NCI-H69 (cell line): ENCODE data around the gene ZNF99.
"Not testable (repeated sequence)": the region's sequence is repeated elsewhere in the genome, so short reads cannot be mapped to it uniquely, and the experiment has no call there.

Experiments used
- DNase-seq: peaks from one replicate; lab custom pipeline; 2025; lab: John Stamatoyannopoulos, UW

Gene ZNF99

GRCh38 chr19:22783651-22784410 is at the start of gene ZNF99:
Gene ZNF99, minus strand, starts transcription at chr19:22784151. Its CDS starts 135 bp downstream, at chr19:22784016.
- DNase-seq: no peak

DNA sequence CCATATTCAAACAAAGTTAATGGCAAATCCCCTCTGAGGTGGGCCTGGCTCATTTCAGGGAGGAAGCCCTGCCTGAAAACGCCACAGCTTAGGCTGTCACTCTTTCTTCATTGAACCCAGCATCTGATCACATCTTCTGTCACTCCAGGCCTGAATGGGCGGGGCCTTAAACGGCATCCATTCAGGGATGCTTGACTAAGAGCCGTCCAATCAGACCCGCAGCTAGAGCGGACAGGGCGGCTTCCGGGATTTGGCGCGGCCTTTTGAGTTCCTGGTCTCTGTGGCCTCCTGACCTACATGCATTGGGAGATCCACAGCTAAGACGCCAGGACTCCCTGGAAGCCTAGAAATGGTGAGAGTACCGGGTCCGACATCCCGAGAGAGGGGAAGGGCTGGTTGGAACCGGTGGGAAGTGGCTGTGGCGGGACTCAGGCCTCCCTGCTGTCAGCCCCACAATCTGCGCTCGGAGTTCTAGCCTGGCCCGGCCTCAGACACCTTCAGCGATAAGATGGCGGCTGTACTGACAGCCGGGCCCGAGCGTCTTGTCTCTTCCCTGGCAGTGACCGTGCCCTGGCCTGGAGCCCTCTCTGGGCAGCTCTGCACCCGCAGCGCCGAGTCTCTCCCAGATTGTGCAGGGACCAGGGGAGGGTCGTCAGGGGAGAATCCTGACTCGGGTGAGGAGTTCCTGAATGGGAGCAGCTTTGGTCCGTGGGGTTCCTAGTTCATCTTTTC is 48.2 kb upstream of the ZNF99 start, which contains the start of gene ZNF723:
TSS of gene ZNF723 (plus strand) at position 261 of the 732 bp plus-strand sequence. CDS start at position 350, 89 bp downstream.
- no peak for DNase-seq

GRCh38 chr19:22831211-22831610 is 47.3 kb upstream of the ZNF99 start:
- DNase-seq: no peak

GRCh38 chr19:22814124-22814523 is 30.2 kb upstream of the ZNF99 start:
- no peak for DNase-seq

DNA sequence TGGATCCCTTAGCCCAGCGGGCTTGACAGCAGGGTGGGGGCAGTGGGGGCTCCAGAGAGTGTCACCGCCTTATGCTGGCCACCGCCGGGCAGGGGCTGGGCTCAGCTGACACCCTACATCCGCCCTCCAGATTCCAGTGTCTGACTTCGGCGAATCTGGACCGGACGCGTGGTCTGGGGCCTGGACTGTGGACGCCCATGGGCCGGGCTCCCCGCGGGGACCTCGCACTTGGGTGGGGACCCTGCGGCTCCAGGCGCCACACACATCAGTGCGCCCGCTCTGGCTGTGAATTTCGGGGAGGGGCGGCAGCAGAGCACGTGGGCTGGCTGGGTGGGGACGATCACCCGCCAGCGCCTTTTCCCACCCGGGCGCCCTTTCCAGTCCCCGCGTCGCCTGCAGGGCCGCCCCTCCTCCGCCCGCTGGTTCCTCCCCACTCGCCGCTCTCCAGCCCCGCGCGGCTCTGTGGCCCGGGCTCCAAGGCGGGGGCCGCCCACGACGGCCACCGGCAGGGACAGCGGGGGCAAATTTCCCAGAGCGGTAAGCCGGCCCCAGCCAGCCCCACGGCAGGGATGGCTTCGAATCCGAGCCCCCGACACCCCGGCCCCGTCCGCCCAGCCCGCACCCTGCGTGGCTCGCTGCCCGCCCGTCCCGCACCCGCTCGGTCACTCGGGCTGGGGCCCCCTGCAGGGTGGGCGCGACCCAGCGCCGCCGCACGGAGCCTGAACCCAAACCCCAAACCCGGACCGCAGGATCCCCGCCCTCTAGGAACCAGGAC is 23.3 kb upstream of the ZNF99 start:
- no peak for DNase-seq

GRCh38 chr19:22806418-22806817 is 22.5 kb upstream of the ZNF99 start:
- no peak for DNase-seq

DNA sequence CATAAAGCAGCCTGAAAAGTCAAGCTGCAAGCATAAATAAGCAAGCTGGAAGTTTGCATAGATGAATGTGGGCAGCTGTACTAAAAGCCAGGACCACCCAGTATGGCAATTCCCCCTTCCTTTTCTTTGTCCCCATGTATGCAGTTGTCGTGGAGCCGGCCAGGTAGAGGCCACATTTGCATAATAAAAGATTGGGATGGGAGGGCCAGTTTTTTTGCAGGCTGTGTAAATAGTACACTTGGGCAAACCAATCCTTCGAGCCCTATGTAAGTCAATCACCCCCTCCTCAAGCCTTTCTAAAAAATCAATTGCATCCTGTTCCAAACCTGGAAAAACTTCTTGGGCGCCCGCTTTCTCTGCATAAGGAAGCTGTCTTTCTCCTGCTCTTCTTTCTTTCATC is 13.1 kb upstream of the ZNF99 start:
- no peak for DNase-seq

- not testable (repeated sequence) for DNase-seq
These were observed 8.9 kb upstream of the ZNF99 start for GRCh38 chr19:22792863-22793262.

GRCh38 chr19:22735911-22736645 is 47.9 kb downstream of the ZNF99 start:
- DNase-seq: no peak

DNA sequence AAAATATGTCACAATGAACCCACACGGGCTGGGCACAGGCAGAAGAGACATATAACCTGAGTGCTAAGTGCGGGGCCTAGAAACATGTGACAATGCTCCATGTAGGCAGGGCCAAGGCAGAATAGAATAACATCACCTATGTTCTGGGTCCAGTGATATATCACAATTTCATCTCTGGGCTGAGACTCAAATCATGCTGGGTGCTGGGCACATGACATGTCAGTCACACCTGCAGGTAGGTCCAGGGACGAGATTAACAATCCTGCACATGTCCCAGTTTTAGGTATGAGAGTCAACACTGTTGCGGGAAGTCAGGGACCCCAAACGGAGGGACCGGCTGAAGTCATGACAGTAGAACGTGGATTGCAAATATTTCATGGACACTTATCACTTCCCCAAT is 50.3 kb downstream of the ZNF99 start:
- no peak for DNase-seq

DNA sequence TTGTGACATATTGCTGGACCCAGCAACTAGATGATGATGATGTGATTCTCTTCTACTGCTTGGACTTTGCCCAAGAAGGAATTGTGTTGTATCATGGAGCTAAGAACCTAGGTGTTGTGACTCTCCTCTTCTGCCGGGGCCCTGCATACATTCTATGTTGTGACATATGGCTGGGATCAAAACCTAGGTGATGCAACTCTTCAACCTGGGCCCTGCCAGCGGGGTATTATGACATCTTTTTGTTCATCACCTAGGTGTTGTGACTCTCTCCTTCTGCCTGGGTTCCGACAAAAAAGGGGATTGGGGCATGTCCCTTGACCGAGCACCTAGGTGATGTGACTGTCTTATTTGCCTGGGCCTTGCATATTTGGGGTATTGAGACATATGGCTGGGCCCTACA is 55.7 kb downstream of the ZNF99 start:
- DNase-seq: not testable (repeated sequence)

- not testable (repeated sequence) for DNase-seq
These were observed 62.4 kb downstream of the ZNF99 start for GRCh38 chr19:22721533-22721932.

GRCh38 chr19:22708983-22709382 is 75.0 kb downstream of the ZNF99 start:
- no peak for DNase-seq

- not testable (repeated sequence) for DNase-seq
These were observed 80.9 kb downstream of the ZNF99 start for GRCh38 chr19:22703096-22703495.

DNA sequence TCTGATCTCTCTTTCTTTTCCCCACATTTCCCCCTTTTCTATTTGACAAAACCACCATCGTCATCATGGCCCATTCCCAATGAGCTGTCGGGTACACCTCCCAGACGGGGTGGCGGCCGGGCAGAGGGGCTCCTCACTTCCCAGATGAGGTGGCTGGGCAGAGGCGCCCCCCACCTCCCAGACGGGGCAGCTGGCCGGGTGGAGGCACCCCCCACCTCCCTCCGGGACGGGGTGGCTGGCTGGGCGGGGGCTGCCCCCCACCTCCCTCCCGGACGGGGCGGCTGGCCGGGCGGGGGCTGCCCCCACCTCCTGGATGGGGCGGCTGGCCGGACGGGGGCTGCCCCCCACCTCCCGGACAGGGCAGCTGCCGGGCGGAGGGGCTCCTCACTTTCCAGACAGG is 81.3 kb downstream of the ZNF99 start:
- not testable (repeated sequence) for DNase-seq
